Posterior cingulate gyrus (tissue), 11 donors: ENCODE measurements around the gene PSMC2.
"Not testable (repeated sequence)": the region's sequence is repeated elsewhere in the genome, so short reads cannot be mapped to it uniquely, and the experiment has no call there.

Experiments
- DNase-seq, 10 donors: peaks; one replicate each; pipeline versions ENCODE4 v3.0.0 to v3.0.0-alpha.2; 2020 to 2021; ENCODE audit warnings: mixed read lengths in 3 of 10
- intact Hi-C: fragments of 100-400 bp; cut with DNase I; formaldehyde crosslinking; loops from one replicate; pipeline ENCODE4 v1.15.1; 2023

The PSMC2 gene

DNA sequence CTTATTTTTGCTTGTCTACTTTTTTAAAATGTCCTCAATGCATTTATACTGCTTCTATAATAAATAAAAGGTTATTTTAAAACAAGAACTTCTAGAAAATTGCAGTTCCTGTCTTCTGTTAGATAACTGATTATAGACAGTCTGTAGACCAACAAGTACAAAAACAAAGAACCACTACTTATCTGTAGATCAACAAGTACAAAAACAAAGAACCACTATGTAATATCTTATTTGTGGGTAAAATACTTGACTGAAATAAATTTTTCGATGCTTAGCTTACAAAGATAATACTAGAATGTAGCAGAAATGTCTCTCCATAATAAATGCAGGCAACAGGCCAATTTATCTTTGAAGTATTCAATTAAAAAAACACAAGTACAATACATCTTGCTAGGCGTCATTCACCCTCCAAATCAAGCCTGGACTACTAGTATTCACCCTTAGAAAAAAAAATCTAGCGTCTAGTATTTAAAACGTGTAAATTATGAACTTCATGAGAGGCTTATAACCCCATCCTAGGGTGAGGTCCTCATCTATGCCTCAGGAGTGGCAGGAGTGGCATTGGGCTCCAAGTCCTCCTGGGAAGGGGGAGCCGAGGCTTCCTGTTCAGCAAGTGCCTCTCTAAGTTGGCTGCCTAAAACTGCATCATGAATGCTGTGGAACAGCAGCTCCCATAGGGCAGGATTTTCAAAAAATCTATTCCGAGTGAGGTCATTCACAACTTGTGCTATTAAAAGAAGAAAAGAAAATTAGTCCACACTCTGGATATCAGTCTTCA is 26.6 kb downstream of the PSMC2 start:
- intact Hi-C loops, result no loop called here
- no peak for DNase-seq

DNA sequence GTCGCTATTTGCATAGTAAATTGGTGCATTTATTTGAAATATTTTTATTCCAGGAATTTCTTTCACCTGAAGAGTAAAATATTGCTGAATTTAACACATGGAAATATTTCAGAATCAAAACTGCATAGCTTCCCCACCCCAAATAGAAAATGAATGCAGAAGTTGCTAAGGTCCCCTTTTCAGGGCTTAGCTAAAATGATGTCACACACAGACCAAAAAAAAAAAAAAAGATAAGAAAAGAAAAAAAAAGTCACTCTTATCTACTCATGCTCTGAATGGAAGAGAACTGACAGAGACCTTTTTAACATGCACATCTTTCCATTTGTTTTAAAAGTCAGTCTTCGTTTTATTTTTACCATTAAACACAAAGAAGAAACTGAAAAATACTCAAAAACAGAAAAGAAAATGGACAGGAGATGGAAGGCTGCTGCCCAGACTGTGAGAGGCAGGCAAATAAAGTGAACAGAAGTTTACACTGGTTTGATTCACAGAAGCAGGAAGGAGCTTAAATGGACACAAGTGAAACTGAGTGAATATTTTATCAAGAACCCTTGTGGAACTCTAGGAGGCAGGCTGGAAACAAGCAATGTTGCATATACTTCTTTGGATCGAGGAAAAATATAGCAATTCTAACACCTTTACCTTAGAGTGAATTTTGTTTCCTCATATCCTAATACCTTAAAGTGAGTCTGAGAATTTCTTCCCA is 32.0 kb downstream of the PSMC2 start:
- no peak for DNase-seq
- intact Hi-C loops, result no loop called here

- DNase-seq, result no peak
- intact Hi-C loops, result no loop called here
These were observed 33.1 kb downstream of the PSMC2 start for GRCh38 chr7:103380395-103381191.

DNA sequence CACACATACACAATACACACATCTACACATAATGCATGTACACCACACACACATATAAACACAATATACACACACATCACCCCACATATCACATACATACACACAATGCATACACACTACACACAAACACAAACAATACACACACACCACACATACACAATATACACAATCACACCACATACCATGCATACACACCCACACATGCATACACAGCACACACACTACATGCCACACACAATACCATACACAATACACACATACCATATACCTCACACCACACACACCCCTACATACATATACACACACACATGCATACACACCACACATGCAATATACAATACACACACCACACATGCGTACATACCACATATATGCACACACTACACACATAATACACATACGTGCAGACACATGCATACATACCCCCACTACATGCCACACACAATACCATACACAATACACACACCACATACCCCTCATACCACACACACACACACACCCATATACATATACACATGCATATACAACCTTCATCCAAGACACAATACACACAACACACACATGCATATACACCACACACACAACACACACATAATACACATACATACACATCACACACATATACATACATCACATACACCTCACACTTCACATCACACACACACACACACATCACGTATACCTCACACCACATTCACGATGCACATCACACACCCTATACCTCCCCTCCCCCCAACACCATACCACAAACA is 34.0 kb downstream of the PSMC2 start:
- no peak for DNase-seq
- intact Hi-C loops, result no loop called here

DNA sequence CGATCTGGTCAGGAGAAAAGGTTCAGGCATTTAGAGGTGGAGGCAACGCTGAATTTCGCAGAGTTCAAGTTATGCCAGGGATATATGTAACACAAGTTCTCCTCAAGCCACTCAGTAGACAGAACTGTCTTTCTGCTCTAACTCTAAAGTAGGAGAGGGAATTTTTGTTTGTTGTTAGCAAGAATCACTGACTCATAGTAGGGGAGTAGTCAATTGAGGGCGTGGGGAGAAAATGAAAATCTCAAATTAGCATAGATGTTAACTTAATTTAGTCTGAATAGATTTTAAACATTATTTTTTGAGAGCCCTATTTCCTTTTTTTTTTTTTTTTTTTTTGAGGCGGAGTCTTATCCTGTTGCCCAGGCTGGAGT is 34.6 kb downstream of the PSMC2 start:
- intact Hi-C loops, result no loop called here
- no peak for DNase-seq

- intact Hi-C loops, result no loop called here
- no peak for DNase-seq
These were observed 39.8 kb downstream of the PSMC2 start for GRCh38 chr7:103387242-103387641.

DNA sequence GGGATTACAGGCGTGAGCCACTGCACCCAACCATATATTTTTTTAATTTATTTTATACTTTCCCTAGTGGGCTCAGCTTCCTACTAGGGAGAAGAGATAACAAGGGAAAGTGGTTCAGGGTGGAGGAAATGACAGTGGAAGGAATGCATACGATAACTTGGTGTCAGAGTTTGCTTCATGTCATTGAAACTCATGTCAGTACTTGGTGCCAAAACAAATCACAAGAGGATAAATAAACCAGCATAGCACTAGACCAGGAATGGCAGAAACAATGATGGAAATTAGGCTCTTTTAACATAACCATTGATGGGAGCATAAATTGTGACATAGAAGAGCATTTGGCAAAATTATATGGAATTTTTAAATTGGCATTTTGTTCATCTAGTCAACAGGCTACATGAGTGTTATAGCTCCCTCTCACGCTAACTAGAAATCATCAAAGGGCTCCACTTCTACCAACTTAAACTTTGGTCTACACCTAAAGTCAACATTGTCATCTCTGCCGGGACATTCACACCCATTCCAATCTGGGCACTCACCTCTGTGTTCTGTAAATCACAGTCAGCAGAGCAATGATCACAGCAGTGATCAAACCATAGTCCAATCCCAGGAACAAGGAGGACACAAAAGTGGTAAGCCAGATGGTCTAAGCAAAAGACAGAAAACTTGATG is 41.2 kb downstream of the PSMC2 start:
- DNase-seq, result no peak
- intact Hi-C loops, result no loop called here

- DNase-seq, result no peak
- intact Hi-C loops, result no loop called here
These were observed 41.8 kb downstream of the PSMC2 start for GRCh38 chr7:103389263-103389662.

- intact Hi-C loops, result no loop called here
- no peak for DNase-seq
These were observed 43.7 kb downstream of the PSMC2 start for GRCh38 chr7:103391150-103391549.

- DNase-seq, result no peak
These were observed 44.5 kb downstream of the PSMC2 start for GRCh38 chr7:103391976-103392375.

DNA sequence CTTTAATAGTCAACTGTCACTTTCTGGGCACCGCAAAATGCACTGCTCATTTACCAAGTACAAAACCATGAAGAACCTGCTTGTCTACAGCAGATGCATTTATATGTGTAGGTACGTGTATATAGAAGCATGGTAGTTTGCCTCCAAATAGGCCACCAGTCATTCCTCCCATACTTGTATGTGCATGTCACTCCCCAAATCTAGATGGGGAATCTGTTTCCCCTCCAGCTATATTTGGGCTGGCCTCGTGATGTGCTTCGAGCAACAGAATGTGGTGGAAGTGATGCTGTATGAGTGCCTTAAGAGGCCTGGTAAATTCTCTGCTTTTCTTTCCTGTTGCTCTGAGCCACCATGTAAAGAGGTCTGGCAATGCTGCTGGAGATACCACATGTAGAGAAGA is 47.1 kb downstream of the PSMC2 start:
- intact Hi-C loops, result no loop called here
- no peak for DNase-seq

More at GRCh38 chr7:103391976-103392375, 44.5 kb downstream of the PSMC2 start:
- intact Hi-C loops, result no loop called here

GRCh38 chr7:103395071-103395470 is 47.6 kb downstream of the PSMC2 start:
- DNase-seq, result no peak
- intact Hi-C loops, result no loop called here

DNA sequence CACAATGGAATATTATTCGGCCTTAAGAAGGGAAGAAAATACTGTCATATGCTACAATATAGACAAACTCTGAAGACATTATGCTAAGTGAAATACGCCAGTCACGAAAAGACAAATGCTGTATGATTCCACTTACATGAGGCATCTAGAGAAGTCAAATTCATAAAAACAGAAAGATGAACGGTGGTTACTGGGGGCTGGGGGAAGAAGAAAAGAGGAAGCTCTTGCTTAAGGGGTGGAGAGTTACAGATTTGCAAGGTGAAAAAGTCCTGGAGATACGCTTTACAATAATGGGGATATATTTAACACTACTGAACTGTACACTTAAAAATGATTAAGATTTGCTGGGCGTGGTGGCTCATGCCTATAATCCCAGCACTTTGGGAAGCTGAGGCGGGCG is 49.0 kb downstream of the PSMC2 start:
- intact Hi-C loops, result no loop called here
- no peak for DNase-seq

- intact Hi-C loops, result no loop called here
- DNase-seq, result no peak
These were observed 51.2 kb downstream of the PSMC2 start for GRCh38 chr7:103398483-103399127.

DNA sequence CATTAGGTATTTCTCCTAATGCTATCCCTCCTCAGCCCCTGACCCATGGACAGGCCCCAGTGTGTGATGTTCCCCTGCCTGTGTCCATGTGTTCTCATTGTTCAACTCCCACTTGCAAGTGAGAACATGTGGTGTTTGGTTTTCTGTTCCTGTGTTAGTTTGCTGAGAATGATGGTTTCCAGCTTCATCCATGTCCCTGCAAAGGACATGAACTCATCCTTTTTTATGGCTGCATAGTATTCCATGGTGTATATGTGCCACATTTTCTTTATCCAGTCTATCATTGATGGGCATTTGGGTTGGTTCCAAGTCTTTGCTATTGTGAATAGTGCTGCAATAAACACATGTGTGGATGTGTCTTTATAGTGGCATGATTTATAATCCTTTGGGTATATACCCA is 52.2 kb downstream of the PSMC2 start:
- intact Hi-C loops, result loop anchor here (10.0 kb wide), 1 partner anchor 105 kb away; the partner anchor contains the start of gene PMPCB

DNA sequence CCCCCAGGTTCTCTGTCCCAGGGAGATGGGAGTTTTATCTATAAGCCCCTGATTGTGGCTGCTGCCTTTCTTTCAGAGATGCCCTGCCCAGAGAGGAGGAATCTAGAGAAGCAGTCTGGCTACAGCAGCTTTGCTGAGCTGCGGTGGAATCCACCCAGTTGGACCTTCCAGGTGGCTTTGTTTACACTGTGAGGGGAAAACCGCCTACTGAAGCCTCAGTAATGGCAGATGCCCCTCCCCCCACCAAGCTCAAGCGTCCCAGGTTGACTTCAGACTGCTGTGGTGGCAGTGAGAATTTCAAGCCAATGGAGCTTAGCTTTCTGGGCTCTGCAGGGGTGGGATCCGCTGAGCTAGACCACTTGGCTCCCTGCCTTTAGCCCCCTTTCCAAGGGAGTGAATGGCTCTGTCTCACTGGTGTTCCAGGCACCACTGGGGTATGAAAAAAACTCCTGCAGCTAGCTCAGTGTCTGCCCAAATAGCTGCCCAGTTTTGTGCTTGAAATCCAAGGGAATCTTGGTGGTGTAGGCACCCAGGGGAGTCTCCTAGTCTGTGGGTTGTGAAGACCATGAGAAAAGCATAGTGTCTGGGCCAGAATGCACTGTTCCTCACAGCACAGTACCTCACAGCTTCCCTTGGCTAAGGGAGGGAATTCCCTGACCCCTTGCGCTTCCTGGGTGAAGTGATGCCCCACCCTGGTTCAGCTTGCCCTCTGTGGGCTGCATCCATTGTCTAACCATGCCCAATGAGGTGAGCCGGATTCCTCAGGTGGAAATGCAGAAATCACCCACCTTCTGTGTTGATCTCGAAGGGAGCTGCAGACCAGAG is 58.6 kb downstream of the PSMC2 start:
- intact Hi-C loops, result loop anchor here (10.0 kb wide), 1 partner anchor 111 kb away; the partner anchor contains the start of gene PMPCB
- DNase-seq, result not testable (repeated sequence)

More for the DNA sequence above, 52.2 kb downstream of the PSMC2 start:
- not testable (repeated sequence) for DNase-seq

DNA sequence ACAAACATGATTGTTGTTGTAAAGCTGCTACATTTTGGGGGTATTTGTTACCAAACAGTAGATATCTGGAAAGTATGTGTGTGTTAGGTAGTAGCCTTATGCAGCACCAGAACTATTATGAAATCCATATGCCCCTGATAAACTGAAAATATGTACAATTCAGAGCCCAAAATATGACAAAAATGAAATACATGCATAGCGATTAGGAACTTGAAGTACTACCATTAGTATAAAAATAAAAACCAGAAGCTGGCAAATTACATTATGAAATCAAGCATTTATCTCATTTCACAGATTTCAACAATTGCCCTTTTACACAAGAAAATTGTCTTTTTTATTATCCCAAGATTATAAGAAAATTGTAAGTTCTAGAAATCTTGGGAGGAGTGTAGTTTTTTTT is 64.7 kb downstream of the PSMC2 start:
- no peak for DNase-seq
- intact Hi-C loops, result no loop called here

DNA sequence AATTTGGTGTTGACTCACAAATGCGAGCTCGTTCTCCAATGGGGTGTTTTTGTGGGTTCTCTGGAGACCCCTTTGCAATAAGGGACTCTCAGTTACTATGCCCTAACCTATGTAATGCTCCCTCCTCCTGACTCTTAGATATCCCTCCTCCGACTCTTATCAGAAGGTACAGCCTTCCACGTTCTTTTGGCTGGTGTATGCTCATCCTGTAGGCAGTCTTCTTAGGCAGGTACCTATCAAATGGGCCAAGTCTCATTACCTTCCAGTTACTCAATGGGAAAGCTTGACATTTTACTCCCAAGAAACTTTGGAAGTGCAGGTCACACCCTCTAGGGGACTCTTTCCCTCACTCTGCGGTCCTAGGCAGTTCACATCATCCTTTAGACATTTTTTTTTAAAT is 66.0 kb downstream of the PSMC2 start:
- intact Hi-C loops, result no loop called here
- DNase-seq, result no peak

DNA sequence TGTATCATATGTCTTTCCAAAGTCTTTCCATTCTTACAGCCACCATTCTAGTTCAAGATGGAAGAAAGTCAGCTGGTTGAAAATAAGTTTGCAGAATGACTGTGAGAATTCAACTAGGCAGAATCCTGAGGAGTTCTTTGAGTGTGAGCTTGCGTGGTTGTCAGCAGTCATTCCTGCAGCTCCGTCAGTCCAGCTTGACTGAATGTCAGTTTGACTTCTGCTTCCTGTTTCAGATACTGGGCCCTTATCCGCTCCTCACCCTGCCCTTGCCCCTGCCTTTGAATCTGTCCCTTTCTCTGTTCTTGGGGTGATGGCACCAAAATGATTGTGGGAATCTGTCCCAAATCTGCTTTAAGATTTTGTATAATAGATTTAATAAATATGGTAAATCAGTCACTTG is 70.8 kb downstream of the PSMC2 start:
- intact Hi-C loops, result no loop called here
- no peak for DNase-seq
